HepG2 (cell line): ENCODE measurements around the gene SERPIND1. TPM values are rescaled to one million over a fixed set of nuclear protein-coding genes. Genes with fewer than 3 reads are reported as not detected.
A peak's percentile ranks its signal among the peaks of the same experiment; 100 is the strongest.
"Not testable (repeated sequence)": the region's sequence is repeated elsewhere in the genome, so short reads cannot be mapped to it uniquely, and the experiment has no call there.

ENCODE experiments used
- AHDC1 ChIP-seq: sonication (generic); formaldehyde crosslinking; IDR thresholded peaks from 2 replicates; pipeline ENCODE4 v1.5.1; 2020; ENCODE audit warnings: mild to moderate bottlenecking, missing genetic modification reagents, borderline replicate concordance
- ASH2L ChIP-seq: fragments of 300-600, 200-600 bp; sonication (generic); IDR thresholded peaks from 2 replicates; pipeline ENCODE4 v1.7.0; 2017; ENCODE audit warnings: low read depth, mild to moderate bottlenecking, moderate library complexity, mixed read lengths, low read length; ENCODE audit not compliant: insufficient read length
- FOXP1 ChIP-seq, 2 experiments: fragments of 450-650 bp in 1 of 2; IDR thresholded peaks; 2 replicates each; pipeline ENCODE4 v1.6.1; 2017 to 2018; ENCODE audit warnings: antibody characterized with exemption in 1 of 2
- FOXP4 ChIP-seq: sonication (generic); formaldehyde crosslinking; IDR thresholded peaks from 2 replicates; pipeline ENCODE4 v1.4.0; 2020; ENCODE audit warnings: missing genetic modification reagents
- SAP130 ChIP-seq: IDR thresholded peaks from 2 replicates; pipeline ENCODE4 v1.6.1; 2016; ENCODE audit warnings: low read depth
- ZNF362 ChIP-seq: sonication (generic); formaldehyde crosslinking; IDR thresholded peaks from 2 replicates; pipeline ENCODE4 v1.4.0; 2020; ENCODE audit warnings: missing genetic modification reagents, mild to moderate bottlenecking, borderline replicate concordance
- polyA plus RNA-seq, 8 experiments: library from polyadenylated mRNA; depleted of rRNA in 3 of 8; stranded (reverse) in 7 of 8; unstranded in 1 of 8; fragments of >200 nt; fragmentation: Illumina TruSeq in 4 of 8; extraction: Trizol in 4 of 8; gene quantifications; 2 replicates each; pipeline versions ENCODE4 v1.2.1 to v1.2.3, GENCODE V29; 2011 to 2016; ENCODE audit warnings: low read depth in 4 of 8, missing spikeins in 1 of 8, mixed read lengths in 1 of 8; ENCODE audit not compliant: insufficient read depth in 1 of 8
- total RNA-seq, 5 experiments: library from RNA; depleted of rRNA; stranded (reverse); fragments of >200 nt; fragmentation: Illumina TruSeq; extraction: Trizol; gene quantifications; 2 replicates each; pipeline ENCODE4 v1.2.3, GENCODE V29; 2016; ENCODE audit warnings: low read depth in 1 of 5

The SERPIND1 gene
- total and polyA plus RNA-seq, 2 of the 13 experiments (the other 11 are each of a cell fraction or from before 2014, with no cell fraction given) = 111 to 350 TPM

GRCh38 chr22:20826373-20827152 is 52.6 kb downstream of the SERPIND1 start (continued):
- peak; percentile 35; the same call in 1 of the 2 replicates for TF ChIP-seq ZNF362 (CRISPR knock-in tag)
- TF ChIP-seq AHDC1 (CRISPR knock-in tag) = peak; percentile 45; the same call in 1 of the 2 replicates
- not testable (repeated sequence) for TF ChIP-seq FOXP1 (IDR thresholded peaks at IDR 0.05)
- TF ChIP-seq FOXP1 (CRISPR knock-in tag; IDR thresholded peaks at IDR 0.05) = peak; percentile 44; the same call in 1 of the 2 replicates
- TF ChIP-seq FOXP4 = 0 out of 2 replicates have a peak, but pooled peaks have one; percentile 30
- peak; percentile 34; the same call in 1 of the 2 replicates for TF ChIP-seq SAP130 (CRISPR knock-in tag)
- peak; percentile 26 for TF ChIP-seq ASH2L
- TF ChIP-seq, all 625 proteins: peak for 19; not testable (repeated sequence) for 606
